ENCODE results near the gene FCHSD2.
A peak's percentile ranks its signal among the peaks of the same experiment; 100 is the strongest.

Gene FCHSD2

DNA sequence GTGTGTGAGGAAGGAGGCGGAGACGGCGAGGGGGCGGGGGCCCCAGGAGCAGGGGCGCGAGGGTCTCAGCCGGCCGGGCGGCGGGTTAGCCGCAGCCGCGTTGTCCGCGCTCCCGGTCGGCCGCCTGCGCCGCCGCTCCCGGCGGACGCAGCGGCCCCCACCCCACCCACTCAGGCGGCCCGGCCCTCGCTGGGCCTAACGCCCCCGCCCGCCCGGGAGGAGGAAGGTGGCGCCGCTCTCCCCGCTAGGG, at the start of gene FCHSD2:
TSS of gene FCHSD2 (minus strand) at position 191 of the 250 bp plus-strand sequence. CDS start 441 bp downstream, outside the sequence.
- DNase-seq, result no peak

DNA sequence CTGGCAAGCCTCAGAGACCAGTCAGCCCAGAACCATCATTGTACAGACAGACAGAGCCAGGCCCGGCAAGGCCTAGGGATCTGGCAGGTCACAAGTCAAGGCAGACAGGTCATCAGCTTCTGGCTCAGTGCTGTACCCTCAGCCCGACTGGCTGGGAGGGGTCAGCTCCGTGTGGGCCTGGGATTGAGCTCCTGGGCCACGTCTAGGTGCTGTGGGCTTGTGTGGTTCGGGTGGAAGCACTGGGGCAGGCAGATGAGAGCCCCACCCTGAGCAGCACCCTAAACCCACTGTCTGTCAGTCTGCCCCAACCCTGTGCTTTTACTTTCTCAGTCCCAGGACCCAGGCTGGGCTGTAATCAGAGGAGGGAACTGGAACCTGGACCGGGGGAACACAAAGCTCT, 49.0 kb upstream of the FCHSD2 start:
- DNase-seq, result no peak

DNA sequence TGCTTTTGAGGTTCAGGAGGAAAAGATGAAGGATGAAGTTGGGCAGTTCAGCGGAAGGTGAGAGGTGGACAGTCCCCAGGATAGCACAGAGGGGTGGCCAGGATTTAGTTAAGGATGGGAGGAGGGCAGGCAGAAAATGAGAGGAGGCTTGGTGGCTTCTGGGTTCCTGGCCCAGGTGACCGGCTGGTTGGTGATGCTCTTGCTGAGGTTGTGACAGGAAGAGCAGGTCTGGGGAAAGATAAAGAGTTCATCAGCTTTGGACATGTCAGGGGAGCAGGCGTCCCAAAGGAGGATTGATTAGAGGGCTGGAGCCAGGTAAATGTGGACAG, 48.4 kb upstream of the FCHSD2 start:
- DNase-seq, result no peak

DNA sequence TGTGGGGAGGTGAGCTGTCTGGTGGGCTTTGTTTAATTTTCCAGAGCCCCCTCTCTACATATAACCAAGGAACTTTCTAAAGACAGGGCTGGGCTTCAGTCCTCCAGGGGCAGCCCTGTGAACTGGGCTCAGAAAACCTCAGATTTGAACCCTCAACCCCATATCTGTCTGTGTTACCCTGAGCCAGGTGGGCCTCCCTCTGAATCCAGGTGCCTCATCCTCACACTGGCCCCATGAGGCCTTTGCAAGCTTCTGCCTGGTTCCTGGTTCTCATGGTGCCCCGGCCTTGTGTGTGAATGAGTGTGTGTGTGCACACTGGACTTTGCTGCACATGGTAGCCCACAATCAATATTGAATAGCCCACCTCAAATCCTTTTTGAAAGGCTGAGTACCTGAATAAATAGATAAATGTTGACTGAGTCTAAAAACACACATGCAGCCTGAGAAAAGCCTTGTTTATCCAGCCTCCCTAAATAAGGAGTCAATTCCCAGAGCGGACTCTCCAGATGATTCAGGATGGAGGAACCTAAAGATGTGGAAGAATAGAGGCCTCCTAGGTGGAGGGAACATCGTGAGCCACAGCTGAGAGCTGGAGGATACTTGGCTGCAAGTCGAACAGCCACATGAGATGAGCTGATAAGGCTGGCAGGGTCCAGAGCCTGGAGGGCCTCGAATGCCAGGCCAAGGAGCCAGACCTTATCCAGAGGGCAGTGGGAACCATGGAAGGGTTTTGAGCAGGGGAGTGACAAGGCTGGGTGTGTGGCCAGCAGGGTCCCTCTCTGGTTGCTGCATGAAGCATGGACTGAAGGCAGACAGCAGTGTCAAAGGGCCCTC, 47.8 kb upstream of the FCHSD2 start:
- no peak for DNase-seq

DNA sequence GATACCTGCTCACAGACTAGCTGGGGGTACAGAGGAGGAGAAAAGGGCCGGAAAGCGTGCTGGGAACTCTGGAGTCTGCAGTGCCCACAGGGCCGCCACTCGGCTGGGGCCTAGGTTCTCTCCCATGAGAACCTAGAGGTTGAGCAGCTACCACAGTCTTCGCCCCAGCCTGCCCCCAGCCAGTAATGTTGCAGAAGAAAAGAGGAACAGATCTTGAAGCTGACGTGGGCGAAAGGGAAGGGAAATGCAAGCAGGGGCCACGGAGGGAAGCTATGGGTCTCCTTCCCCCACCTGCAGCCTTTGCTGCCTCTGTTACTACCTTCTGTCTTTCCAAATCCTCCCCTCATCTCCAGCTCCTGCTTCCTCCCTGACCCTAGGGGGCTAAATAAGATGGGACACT, 47.2 kb upstream of the FCHSD2 start:
- DNase-seq, result no peak

DNA sequence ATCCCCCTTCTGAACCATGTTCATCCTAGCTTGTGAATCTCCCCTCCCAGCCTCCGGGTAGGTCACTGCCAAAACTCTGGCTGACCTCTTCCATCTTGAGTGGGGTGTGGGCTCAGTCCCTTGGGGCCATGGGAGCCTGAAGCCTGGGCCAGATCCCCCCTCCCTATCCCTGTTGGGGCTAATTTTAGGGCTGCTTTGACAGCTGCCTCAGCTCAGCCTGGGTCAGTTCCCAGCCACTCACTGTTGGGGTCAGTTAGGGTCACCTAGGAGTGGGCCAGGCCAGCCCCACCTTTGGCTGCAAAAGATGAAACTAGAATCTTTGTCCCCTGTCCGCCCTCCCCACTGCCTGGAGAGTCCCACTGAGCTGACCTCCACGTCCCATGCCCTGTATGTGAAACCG, 46.2 kb upstream of the FCHSD2 start:
- no peak for DNase-seq

DNA sequence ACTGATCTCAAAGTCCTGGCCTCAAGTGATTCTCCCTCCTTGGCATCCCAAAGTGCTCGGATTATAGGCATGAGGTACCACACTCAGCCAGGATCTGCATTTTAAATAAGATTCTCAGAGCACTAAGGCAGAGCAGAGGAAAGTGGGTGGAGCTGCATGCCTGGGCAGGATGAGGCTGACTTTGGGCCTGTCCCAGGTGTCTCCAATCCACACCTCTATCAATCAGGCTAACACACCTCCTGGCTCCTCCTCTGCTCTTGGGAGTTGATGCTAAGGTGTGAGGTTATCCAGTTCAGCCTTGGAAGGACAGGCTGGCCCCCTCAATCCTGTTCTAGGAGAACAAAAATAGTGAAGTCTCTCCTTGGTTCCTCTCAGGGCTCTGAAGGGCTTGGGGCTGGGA, 45.7 kb upstream of the FCHSD2 start:
- no peak for DNase-seq

DNA sequence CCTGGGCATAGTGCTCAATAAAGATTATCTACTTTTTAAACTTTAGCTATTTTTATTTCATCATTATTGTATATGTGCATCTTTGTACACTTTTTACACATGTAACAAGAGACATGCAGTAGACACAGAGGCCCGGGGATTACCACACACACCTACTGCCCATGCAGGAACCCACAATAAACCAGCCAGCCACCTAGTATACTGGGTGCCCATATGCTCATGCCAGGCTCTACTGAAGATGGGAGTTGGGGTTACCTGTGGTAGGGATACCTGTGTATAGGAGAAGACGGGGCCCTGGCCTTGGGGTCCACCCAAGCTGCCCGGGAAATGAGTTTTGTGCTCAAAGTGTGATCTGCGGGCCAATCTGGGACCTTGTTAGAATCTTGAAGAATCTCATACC, 44.8 kb upstream of the FCHSD2 start:
- no peak for DNase-seq

DNA sequence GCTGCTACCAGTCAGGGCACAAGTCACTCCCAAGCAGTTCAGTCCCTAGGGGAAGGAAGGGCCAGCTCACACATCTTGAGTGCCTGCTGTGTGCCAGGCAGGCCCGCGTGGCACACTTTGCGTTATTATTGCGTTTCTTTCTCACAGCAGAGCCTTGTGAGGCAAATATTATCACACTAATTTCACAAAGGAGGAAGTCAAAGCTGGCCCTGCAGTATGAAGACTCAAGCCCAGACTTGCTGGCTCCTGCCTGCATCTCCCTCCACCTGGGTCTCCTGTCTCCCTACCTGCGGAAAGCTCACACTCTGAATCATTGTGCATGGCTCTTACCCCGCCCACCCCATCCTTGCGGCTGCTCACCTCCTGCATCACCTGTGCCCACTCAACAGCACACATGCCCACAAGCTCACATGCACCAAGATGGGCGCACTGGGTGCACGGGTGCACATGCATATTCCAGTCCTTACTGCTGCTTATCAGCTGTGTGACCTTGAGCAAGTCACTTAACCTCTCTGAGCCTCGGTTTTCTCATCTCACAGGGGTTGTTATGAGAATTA, 44.3 kb upstream of the FCHSD2 start:
- no peak for DNase-seq

DNA sequence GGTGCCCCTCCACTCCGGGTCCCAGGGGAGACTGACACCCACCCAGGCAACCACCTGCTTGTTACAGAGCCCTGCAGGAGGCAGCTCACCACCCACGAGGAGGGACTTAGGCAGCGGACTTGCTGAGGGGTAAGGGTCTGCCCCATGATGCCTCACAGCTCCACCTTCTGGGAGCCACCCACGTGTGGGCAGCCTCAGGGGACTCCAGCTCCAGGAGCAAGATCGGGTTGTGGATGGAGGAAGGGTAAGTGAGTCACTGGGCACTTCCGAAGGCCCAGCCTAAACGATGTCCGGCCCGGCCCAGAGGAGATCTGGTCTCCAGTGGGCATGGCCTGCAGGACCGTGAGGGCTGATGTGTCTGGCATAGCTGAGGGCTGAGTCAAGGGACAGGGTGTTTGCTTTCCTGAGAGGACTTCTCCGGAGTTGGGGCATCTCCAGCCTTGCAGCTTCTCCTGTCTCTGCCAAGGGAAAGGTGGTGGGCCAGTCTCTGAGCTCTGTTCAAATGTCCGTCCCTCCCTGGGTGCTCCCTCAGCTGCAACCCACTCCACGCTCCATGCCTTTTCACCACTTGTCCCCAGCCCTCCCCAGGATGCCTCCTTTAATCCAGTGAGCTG, 43.7 kb upstream of the FCHSD2 start:
- DNase-seq, result no peak

DNA sequence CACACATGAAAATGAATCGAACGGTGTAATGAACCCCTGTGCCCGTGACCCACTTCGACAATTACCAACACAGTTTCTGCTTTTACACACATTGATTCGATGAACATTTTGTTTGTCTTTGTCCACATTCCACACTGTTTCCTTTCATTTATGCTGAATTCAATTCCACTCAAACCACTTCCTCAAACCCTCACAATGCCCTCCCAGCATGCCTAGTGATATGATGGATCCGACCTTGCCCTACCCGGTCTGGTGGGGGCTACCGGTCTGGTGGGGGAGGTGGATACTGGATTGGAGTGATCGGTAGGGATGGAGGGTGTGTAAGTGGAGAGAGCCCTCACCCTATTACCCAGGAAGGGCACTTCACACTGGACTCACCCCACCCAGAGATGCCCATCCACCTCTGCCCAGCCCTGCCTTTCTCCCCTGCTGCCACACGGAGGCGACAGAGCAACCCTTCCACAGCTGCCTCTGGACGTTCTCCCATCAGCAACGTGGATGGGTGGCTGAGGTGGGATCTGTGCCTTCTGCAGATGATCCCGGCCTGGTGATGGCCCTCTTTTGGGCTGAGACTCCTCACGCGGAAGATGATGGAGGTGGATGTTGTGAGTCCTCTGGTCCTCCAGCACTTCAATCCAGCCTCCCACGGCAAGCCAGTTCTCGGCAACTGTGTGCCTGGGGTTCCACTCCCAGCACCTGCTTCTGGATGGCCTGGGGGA, 43.0 kb upstream of the FCHSD2 start:
- DNase-seq, result peak; percentile 24

DNA sequence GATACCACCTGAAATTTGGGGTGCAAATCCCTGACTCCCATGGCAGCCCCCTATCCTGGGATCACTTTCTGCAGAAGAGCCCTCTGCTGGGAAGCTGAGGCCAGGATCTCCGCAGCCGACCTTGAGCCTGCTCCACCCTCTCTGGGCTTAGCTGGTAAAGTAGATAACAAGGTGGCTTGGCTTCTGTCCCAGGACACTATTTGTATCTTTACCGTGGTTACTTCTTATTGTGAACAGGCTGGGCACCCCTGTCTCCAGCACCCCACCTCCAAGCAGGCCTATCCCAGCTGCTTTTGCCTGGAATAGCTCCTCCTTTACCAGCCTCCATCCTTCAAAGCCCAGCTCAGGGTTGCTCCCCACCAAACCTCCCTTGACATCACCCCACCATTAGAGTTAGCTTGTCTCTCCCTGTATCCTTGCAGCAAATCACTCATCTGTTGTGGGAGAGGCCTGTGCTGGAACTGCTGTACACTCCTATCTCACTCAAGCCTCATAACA, 40.8 kb upstream of the FCHSD2 start:
- DNase-seq, result no peak

DNA sequence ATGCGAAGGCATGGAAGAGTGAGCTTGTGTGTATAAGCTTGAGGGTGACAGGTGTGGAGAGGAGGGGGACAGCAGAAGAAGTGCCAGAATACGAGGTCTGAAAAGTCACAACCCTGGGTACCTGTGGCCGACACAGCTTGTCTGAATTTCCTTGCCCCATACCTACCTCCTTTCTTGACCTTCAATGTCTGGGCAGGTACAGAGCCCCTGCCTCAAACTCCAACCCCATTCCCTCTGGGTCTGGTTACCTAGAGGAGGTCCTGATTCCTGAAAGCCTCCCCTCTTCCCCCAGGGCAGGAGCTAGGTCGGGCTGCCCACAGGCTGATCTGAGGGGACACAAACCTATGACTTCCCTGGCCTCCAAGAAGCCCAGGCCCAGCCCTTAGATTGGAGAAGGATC, 36.6 kb upstream of the FCHSD2 start:
- DNase-seq, result no peak

DNA sequence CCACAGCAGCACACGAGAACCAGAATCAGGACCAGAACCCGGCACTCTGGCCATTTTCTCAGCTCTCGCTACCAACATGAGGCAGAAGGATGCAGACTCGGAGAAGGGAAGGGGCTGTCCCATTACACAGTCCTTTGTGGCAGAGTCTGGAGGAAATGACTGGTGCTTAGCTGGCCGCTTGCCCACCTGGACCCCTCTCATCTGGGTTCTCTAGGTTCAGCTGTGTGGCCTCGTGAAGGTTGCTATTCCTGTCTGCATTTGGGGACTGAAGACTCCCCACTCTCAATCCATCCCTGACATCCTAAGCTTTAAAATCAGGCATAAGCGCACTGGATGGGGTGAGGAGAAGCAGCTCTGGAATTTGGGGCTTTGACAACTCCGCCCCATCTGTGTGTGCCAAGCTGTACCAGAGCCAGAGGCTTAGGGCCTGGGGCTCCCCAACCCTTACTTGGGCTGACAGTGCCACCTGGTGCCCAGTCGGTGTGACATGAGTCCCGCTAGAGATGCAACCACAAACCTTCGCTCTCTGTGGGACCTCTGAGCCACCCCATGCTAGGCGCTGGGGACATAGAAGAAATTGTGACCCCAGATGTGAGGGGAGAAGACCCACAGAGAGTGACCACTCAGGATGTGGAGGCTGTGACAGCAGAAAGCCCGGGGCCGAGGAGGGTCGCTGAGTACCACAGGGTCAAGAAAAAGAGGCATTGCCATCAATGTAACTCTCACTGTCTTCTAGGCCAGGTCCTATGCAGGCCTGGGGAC, 35.8 kb upstream of the FCHSD2 start:
- DNase-seq, result peak; percentile 66

DNA sequence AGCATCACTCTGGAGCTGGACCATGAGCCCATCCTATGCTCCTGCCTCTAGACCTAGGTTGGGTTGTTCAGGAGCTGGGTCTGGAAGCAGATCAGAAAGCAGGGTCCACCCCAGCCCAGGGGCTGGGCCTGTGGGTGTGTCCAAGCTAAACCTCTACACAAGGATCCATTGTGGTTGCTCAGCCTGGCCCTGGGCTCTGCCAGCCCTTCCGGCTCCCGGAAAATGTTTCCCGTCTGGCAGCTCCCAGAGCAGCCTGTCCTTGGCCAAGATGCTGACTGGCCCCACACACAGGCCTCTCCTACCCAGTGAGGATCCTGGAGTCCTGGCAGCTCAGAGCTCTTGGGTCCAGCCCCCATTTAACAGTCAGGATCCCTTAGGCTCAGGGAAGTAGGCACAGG, 35.3 kb upstream of the FCHSD2 start:
- DNase-seq, result no peak

DNA sequence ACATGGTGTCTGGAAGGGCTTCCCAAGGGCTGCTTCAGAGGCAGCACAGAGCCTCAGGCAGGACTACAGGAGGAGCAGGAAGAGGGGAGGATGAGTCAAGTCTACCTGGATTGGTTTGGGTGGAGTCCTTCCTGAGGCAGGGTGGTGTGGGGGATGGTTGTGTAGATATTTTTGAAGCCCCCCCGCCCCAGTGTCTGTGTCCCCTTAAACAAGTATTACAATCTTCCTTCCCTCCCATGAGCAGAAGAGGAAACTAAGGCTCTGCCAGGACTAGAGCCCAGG, 34.7 kb upstream of the FCHSD2 start:
- DNase-seq, result no peak

DNA sequence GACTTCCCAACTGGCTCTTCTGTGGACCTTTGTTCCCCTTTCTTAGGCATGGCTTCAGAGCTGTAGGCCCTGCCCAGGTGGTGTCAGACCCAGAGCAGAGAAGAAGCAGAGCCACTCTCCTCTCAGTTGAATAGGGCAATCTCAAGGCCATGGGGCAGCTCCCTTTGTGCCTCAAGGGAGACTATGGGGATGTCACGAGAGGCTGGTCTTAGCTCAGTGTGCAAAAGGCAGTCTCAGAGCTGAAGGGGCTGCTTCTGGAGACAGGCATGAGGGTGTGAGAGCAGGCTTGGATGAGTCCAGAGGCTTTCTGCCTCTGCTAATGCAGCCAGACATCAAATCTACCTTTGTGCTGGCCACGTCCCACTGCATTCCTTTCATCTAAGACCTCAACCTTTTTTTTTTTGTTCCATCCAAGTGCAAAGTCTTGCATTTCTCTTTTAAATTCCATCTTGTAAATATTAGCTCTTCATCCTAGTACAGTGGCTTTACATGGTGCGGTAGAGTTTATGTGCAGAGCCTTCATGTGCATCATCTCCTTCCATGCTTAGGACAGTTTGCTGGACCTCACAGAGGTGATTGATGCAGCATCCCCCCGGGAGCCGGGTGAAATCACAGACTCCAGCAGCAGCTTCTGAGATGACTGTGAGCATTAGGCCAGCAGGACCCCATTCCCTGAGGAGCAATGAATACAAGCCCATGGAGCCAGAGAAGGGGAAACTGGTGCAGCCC, 34.2 kb upstream of the FCHSD2 start:
- DNase-seq, result no peak

DNA sequence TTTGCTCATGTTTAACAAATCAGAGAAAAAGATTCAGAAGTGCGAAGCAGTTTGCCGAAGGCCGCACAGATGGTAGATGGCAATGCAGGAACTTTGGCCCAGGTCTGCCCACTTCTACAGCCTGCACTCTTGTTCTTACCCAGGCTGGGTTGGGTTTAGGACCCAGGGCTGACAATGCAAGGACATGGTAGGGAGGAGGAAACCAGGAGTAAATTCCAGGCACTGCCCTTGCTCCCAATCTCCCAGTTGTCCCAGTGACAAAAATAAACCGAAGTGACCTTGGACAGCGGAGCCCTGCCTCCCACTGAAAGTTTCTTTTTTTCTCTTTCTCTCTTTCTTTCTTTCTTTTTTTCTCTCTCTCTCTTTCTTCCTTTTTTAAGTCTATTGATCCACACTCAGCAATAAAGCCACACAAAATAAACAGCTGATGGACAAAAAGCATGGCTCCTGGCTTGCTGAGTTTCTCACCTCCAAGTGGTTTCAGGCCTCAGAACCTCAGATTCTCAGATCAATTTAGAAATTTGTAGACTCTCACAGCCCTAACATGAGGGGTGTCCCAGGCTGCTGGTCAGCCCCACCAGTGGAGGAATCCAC, 33.5 kb upstream of the FCHSD2 start:
- no peak for DNase-seq

DNA sequence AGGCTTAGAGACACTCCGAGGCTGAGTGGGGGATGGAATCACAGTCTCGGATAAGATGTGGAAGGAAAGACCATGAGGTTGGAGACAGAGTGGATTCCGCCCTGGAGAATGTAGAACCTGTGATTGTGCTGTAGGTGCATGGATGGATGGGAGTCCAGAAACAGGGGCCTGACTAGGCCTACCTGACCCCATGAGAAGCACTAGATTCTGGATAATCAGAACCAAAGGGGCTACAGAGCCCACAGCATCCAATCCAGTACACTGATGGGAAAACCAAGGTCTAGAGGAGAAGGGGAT, 32.3 kb upstream of the FCHSD2 start:
- DNase-seq, result no peak

DNA sequence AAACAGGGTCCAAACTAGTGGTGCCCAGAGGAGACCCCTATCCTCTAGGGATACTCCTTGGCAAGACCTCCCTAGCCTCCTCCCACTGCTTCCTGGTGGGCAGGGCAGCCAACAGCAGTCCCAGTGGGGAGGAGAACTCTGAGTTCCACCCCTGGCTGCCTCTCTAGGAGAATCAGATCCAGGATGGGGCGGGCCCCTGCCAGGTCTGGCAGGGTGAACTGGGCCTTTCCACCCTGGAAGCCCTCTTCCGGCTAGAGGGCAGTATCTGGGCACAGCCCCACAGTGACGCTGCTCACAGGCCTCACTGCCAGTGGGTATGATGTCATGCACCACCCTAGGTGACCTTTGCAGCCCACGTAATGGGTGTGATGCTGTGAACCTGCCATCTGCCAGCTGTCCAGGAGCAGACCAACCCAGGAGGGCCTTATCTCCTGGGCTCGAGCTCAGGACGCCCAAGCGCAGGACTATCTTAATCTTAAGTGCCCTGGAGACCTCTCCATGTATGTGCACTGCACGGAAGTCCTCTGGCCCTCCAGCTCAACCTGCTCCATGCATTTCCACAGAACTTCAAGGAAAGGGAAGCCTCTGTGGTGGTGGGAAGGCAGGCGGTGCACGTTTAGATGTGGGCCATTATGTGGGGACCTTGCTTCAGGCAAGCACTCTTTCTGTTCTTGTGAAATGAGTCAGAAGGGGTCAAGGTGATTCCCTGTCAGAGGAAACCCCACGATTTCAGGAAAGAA, 31.8 kb upstream of the FCHSD2 start:
- DNase-seq, result no peak

DNA sequence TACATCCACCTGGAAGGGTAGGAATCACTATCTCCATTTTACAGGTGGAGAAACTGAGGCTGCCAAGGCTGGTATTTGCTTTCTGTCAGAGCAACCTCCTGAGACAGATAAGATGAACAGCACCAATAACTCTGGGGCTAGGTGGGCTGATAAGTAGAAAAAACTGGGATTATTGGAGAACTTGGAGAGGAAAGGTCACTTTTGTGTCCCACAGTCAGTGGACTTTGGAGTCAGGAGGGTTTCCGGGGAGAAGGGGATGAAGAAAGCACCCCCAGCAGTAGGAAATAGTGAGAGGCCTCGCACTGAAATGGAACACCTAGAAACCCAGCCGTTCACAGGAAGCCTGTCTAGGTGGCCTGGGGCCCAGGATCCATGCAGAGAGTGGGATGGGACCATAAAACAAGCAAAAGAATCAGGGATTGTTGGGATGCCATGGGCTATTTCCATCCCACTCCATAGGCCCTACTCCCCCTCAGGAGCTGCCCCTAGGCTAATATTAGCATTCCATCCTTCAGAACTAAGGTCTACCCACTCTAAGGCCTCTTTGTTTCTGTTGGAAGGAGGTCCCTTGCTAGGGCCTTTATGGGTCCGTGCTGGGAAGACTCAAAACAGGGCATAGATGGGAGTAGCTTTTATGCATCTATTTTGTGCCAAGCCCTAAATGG, 31.0 kb upstream of the FCHSD2 start:
- DNase-seq, result no peak

Data from NK-92 treated with Interleukin-12 subunit alpha and Interleukin-12 subunit beta, amount 100 ng/mL, for 24 hours (cell line).